WI38 (cell line): ENCODE measurements around the gene GPR50.

ENCODE experiments used
- H3K4me3 ChIP-seq: 2 replicates; pipeline ENCODE4 v1.5.1; 2011; ENCODE audit warnings: low read depth, mild to moderate bottlenecking, control low read depth, low read length
- CTCF ChIP-seq: IDR thresholded peaks from 2 replicates; pipeline ENCODE4 v1.5.1; 2012; ENCODE audit warnings: low read depth, mild to moderate bottlenecking, control low read depth, low read length

The GPR50 gene

DNA sequence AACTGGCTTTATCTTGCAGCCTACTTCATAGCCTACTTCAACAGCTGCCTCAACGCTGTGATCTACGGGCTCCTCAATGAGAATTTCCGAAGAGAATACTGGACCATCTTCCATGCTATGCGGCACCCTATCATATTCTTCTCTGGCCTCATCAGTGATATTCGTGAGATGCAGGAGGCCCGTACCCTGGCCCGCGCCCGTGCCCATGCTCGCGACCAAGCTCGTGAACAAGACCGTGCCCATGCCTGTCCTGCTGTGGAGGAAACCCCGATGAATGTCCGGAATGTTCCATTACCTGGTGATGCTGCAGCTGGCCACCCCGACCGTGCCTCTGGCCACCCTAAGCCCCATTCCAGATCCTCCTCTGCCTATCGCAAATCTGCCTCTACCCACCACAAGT, 4.0 kb downstream of the GPR50 start:
- no peak overlapping the region for H3K4me3 ChIP-seq
- no peak for TF ChIP-seq CTCF

GRCh38 chrX:151181088-151181487, 4.7 kb downstream of the GPR50 start:
- no peak overlapping the region for H3K4me3 ChIP-seq
- no peak for TF ChIP-seq CTCF

GRCh38 chrX:151183233-151183753, 6.9 kb downstream of the GPR50 start:
- no peak for TF ChIP-seq CTCF
- no peak overlapping the region for H3K4me3 ChIP-seq

DNA sequence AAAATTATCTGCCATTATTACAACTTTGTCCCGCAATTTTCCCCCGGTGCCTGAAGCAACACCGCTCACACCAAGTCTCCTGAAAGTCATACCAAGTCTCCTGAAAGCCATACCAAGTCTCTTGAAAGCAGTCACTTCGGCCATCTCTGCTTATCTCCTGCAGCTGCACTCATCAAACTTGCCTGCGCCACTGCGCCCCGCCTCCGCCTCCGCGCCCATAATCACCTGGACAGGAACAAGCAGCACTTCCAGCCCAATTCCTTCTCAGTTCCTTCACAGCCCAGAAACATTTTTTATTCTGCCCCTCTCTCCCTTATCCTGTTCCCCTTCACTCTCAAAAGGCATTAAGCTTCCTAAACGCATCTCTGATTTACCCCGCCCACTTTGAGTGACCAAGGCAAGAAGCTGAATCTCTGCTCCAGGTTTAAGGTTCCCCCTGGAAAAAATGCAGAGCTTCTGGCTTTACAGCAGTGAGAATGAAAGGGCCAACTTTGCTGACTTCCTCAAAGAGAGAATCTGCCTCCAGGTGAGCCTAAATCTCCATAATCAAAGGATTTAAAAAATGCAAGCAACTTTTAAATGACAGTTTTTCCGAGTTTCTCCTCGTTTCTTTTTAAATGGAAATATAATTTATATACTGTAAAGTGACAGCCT, 7.7 kb downstream of the GPR50 start:
- no peak for TF ChIP-seq CTCF
- H3K4me3 ChIP-seq: no peak overlapping the region

DNA sequence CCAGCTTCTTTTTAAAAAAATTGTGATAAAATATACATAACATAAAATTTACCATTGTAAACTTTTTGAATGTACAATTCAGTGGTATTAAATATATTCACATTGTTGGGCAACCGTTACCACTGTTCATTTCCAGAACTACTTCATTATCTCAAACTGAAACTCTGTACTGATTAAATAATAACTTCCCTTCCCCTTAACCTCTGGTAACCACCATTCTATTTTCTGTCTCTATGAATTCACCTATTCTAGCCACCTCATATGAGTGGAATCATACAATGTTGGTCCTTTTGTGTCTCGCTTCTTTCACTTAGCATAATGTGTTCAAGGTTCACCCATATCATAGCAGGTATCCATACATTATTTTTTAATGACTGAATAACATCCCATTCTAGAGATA, 8.3 kb downstream of the GPR50 start:
- TF ChIP-seq CTCF: no peak
- no peak overlapping the region for H3K4me3 ChIP-seq

GRCh38 chrX:151206871-151207270, 30.5 kb downstream of the GPR50 start:
- no peak overlapping the region for H3K4me3 ChIP-seq
- no peak for TF ChIP-seq CTCF

GRCh38 chrX:151225843-151226242, 49.5 kb downstream of the GPR50 start:
- H3K4me3 ChIP-seq: no peak overlapping the region
- no peak for TF ChIP-seq CTCF
